Mesothelial cell of epicardium (in vitro differentiated cells): ENCODE measurements around the gene INTS11. TPM values are rescaled to one million over a fixed set of nuclear protein-coding genes. Genes with fewer than 3 reads are reported as not detected.

Experiments
- DNase-seq, 2 experiments: peaks; one replicate each; pipeline ENCODE4 v3.0.0; 2021; ENCODE audit warnings: low spot score in 2 of 2; ENCODE audit not compliant: unreplicated experiment in 2 of 2
- H3K27ac Mint-ChIP-seq: 2 replicates; pipeline ENCODE4 v1.8.0; 2021; ENCODE audit warnings: mixed read lengths
- H3K27me3 Mint-ChIP-seq: 2 replicates; pipeline ENCODE4 v1.8.0; 2021; ENCODE audit warnings: low read depth, mixed read lengths
- H3K36me3 Mint-ChIP-seq: 2 replicates; pipeline ENCODE4 v1.8.0; 2021; ENCODE audit warnings: mixed read lengths
- H3K4me1 Mint-ChIP-seq: 2 replicates; pipeline ENCODE4 v1.8.0; 2021; ENCODE audit warnings: mixed read lengths
- H3K4me3 Mint-ChIP-seq: 2 replicates; pipeline ENCODE4 v1.8.0; 2021; ENCODE audit warnings: mild to moderate bottlenecking, moderate library complexity, mixed read lengths
- H3K9me3 Mint-ChIP-seq: 2 replicates; pipeline ENCODE4 v1.8.0; 2021; ENCODE audit warnings: mixed read lengths
- CTCF ChIP-seq: fragments of 200-600 bp; sonication (generic); IDR thresholded peaks from one replicate; pipeline ENCODE4 v1.5.0; 2021; ENCODE audit warnings: antibody characterized with exemption; ENCODE audit not compliant: unreplicated experiment
- total RNA-seq: library from RNA; stranded (reverse); gene quantifications from 3 replicates; pipeline ENCODE4 v1.2.1, GENCODE V29; 2021

The INTS11 gene
- total RNA-seq, 1 donor from 2014 or later = 165 TPM

- H3K27me3 Mint-ChIP-seq = no peaks in the 10 kb centered on the region
- peaks cover 14% of the 10 kb centered on the region for H3K4me1 Mint-ChIP-seq
- H3K27ac Mint-ChIP-seq = no peak overlapping the region
- no peak overlapping the region for H3K4me3 Mint-ChIP-seq
- DNase-seq = no peak
- no peaks in the 10 kb centered on the region for H3K9me3 Mint-ChIP-seq
- no peak for TF ChIP-seq CTCF
- peaks cover 2% of the 10 kb centered on the region for H3K36me3 Mint-ChIP-seq
These were observed 13.1 kb downstream of the INTS11 start for GRCh38 chr1:1311107-1312104.

- Mint-ChIP-seq H3K27ac (no peak overlapping the region), H3K4me3 (peak overlapping the region; percentile 15), H3K4me1 (peaks cover 20% of the 10 kb centered on the region), H3K9me3 (no peaks in the 10 kb centered on the region), H3K36me3 (peaks cover 2% of the 10 kb centered on the region), H3K27me3 (no peaks in the 10 kb centered on the region)
- DNase-seq = no peak
- no peak for TF ChIP-seq CTCF
These were observed 13.9 kb downstream of the INTS11 start for GRCh38 chr1:1310476-1311053.

GRCh38 chr1:1310109-1310385, 14.4 kb downstream of the INTS11 start:
- no peaks in the 10 kb centered on the region for H3K9me3 Mint-ChIP-seq
- peaks cover 2% of the 10 kb centered on the region for H3K36me3 Mint-ChIP-seq
- no peak overlapping the region for H3K27ac Mint-ChIP-seq
- peaks cover 22% of the 10 kb centered on the region for H3K4me1 Mint-ChIP-seq
- no peak for TF ChIP-seq CTCF
- no peaks in the 10 kb centered on the region for H3K27me3 Mint-ChIP-seq
- DNase-seq = no peak
- peak overlapping the region; percentile 68 for H3K4me3 Mint-ChIP-seq

GRCh38 chr1:1309251-1310108, 15.0 kb downstream of the INTS11 start:
- H3K9me3 Mint-ChIP-seq = no peaks in the 10 kb centered on the region
- TF ChIP-seq CTCF = no peak
- no peak overlapping the region for H3K27ac Mint-ChIP-seq
- peak overlapping the region; percentile 68 for H3K4me3 Mint-ChIP-seq
- H3K4me1 Mint-ChIP-seq = peaks cover 24% of the 10 kb centered on the region
- peaks cover 2% of the 10 kb centered on the region for H3K36me3 Mint-ChIP-seq
- no peak for DNase-seq
- H3K27me3 Mint-ChIP-seq = no peaks in the 10 kb centered on the region

GRCh38 chr1:1308756-1309250, 15.7 kb downstream of the INTS11 start:
- peak in 1 of 2 experiments; percentile 62 for DNase-seq
- Mint-ChIP-seq H3K4me3 (peak overlapping the region; percentile 72), H3K36me3 (peaks cover 2% of the 10 kb centered on the region), H3K27ac (no peak overlapping the region), H3K9me3 (no peaks in the 10 kb centered on the region), H3K27me3 (no peaks in the 10 kb centered on the region), H3K4me1 (peaks cover 26% of the 10 kb centered on the region)
- no peak for TF ChIP-seq CTCF
